Measurements from ENCODE around the gene MYMX.

DNA sequence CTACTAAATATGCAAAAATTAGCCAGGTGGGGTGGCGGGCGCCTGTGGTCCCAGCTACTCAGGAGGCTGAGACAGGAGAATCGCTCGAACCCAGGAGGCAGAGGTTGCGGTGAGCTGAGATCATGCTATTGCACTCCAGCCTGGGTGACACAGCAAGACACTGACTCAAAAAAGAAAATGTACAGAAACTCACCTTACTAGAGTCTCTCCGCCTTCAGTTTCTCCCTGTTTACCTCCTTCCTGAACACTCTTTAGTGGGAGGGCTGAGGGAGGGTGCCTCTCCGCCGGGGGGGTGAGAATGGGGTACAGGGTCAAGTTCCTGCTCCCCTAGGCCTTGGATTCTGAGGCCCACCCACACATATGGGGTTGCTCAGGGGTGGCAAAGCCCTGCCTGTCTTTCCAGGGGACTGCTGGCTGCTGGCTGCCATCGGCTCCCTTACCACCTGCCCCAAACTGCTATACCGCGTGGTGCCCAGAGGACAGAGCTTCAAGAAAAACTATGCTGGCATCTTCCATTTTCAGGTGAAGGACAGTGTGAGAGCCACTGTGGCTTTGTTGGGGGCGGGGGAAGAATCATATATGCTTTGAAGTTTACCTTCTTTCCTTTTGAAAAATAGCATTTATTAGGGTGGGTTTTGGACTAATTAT is 44.7 kb upstream of the MYMX start:
- TF ChIP-seq, protein P1, sequence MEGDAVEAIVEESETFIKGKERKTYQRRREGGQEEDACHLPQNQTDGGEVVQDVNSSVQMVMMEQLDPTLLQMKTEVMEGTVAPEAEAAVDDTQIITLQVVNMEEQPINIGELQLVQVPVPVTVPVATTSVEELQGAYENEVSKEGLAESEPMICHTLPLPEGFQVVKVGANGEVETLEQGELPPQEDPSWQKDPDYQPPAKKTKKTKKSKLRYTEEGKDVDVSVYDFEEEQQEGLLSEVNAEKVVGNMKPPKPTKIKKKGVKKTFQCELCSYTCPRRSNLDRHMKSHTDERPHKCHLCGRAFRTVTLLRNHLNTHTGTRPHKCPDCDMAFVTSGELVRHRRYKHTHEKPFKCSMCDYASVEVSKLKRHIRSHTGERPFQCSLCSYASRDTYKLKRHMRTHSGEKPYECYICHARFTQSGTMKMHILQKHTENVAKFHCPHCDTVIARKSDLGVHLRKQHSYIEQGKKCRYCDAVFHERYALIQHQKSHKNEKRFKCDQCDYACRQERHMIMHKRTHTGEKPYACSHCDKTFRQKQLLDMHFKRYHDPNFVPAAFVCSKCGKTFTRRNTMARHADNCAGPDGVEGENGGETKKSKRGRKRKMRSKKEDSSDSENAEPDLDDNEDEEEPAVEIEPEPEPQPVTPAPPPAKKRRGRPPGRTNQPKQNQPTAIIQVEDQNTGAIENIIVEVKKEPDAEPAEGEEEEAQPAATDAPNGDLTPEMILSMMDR (IDR thresholded peaks at IDR 0.05): no peak
- no peak for TF ChIP-seq POLR2AphosphoS5 (IDR thresholded peaks at IDR 0.05)
